GM12872 (cell line): Measurements from ENCODE around the gene PDE4B.

ENCODE experiments used
- TF ChIP-seq, protein P1 (sequence below): IDR thresholded peaks from 3 replicates; pipeline ENCODE4 v1.5.1; 2011; ENCODE audit warnings: low read depth, mild to moderate bottlenecking, low read length, moderate library complexity; ENCODE audit not compliant: insufficient read depth

The PDE4B gene

DNA sequence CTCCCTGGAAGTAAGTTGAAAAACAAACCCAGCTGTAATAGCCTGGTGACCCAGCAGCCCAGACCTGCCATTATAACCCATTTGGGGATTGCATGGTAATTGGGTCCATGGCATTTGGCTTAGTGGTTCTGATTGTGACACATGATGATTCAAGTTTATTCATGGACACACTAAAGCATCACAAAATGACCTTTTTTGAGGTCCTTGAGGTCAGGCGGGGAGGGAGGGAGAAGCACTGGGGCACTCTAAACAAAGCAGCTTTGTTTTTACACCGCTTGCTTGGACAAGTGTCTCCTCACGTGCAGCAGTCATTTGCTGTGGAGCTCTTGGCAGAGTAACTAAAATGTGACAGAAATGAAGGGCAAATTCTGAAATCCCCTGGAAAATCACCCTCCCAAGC lies 500.2 kb downstream of the PDE4B start:
- TF ChIP-seq, protein P1, sequence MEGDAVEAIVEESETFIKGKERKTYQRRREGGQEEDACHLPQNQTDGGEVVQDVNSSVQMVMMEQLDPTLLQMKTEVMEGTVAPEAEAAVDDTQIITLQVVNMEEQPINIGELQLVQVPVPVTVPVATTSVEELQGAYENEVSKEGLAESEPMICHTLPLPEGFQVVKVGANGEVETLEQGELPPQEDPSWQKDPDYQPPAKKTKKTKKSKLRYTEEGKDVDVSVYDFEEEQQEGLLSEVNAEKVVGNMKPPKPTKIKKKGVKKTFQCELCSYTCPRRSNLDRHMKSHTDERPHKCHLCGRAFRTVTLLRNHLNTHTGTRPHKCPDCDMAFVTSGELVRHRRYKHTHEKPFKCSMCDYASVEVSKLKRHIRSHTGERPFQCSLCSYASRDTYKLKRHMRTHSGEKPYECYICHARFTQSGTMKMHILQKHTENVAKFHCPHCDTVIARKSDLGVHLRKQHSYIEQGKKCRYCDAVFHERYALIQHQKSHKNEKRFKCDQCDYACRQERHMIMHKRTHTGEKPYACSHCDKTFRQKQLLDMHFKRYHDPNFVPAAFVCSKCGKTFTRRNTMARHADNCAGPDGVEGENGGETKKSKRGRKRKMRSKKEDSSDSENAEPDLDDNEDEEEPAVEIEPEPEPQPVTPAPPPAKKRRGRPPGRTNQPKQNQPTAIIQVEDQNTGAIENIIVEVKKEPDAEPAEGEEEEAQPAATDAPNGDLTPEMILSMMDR: no peak

DNA sequence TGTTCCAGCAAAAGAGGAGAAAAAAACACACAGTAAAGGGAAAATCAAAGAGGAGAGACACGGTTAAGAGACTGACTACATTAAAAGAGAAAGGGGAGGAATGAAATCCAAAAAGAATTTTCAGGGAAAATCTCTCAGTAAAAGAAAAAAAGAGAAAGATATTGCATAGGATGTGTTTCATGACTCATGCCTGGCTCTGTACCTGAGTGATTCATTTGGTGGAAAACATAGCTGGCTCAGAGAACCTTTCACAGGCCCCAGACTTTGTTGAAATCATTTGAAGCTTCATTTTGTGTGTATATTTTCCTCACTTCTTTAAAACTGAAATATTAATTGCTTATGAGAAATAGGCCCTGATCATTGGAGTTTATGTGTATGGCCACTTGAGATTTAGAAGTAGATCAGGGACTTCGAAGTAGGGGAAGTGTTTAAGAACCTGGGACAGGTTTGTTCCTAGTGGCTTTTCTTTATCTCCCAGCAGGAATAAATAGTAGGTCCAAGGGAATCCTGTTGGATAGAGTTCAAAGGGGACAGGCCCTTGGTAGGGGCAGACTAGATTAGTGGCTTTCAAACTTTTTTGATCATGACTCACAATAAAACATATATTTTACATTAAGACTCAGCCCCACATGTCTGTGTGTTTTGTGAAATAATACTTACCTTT lies 502.1 kb downstream of the PDE4B start:
- TF ChIP-seq, protein P1: no peak

DNA sequence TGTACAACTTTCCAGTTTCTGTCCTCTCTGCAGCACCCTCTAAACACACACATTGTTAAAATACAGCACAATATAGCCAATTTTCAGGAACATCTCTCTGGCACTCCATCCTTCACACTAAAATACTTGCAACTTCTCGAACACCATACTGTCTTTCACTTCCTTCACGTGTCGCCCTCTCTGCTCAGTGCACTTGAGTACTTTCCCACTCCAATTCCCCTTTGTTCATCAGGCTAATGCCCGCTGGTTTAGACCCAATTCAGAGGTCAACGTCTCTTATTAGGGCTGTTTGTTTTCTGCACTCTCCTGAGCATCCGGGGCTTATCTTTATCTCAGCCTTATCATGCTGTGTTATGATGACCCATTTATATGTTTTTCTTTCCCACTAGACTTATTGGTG lies 503.1 kb downstream of the PDE4B start:
- TF ChIP-seq, protein P1: no peak

DNA sequence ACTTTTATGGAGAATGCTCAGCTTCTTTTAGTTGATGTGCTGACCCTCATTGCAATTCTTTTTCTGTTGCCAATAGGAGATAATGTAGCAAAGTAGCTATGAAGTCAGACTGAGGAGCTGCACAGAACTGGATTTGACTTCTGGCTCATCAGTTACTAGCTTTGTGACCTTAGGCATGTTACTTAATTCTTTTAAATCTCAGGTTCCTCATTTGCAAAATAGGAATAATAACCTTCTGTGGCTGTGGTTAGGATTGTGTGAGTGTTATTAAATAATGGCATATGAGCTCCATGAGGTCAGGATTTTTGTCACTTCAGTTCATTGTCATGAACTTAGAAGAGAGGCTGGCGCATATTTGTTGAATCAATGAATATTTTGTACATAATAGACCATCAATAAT lies 503.7 kb downstream of the PDE4B start:
- TF ChIP-seq, protein P1: no peak

DNA sequence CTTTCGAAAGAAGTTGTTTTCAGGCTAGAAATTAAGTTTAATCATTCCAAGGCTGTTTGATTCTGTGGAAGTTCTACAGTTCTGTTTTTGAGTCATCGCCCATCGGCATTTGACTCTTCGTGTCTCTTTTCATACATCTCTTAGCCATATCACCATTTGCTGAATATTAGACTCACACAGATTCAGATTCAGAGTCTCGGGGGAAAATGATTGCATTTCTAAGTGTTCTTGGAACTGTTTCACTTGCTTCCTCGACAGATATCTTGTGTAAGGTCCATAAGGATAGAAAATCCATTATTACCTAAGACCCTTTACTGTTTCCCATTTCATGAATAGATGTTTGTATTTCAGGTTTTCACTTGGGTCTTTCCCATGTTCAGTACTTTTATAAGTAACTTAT lies 504.3 kb downstream of the PDE4B start:
- TF ChIP-seq, protein P1: no peak

DNA sequence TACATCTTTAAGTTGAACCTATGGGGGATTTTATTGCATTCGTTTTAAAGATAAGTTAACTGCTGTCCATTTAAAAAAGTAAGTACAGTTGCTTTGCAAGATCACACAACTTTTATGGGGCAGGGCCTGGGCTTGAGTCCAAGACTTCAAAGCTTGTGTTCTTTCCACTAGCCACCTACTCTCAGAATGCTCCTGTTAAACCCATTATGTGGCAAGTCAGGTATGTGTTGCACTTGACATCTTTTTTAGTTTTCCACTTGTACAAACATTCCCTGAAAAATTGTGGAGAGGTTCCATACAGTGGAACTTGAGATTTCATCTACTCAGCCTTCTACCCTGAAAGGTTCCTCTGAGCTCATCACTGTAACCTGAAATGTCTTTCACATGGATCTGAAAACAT lies 505.8 kb downstream of the PDE4B start:
- TF ChIP-seq, protein P1: no peak

DNA sequence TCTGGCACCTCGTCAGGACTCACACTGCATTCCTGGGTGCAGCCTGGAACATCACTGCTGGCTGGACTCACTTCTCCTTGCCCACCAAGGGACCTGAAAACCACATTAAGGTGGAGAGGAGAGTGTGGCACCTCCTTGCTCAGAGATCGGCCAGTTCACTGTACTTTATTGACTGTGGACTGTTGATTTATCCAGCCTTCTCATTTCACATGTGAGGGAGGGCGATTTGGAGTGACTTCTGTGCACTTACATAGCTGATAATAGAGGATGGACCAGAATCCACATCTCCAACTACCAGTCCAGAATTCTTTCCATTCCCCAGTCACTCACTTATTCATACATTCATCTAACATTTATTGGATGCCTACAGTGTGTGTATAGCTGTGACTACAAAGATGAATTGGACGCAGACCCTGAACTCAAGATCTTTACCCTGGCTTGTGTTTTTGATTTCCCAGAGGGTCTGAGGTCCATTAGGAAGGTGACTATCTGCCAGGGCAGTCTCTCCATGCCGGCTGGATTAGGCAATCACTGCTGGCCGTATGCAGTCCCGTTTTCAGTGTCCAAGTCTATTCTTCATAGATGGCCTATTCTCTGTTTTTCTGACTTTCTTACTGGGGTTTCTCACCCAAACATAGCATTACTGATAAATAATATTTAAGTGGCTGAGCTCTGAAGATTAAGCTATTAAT lies 507.7 kb downstream of the PDE4B start:
- TF ChIP-seq, protein P1: no peak
